ENCODE data around the gene RFPL4A. TPM values are rescaled to one million over a fixed set of nuclear protein-coding genes. Genes with fewer than 3 reads are reported as not detected.
"Not testable (repeated sequence)": the region's sequence is repeated elsewhere in the genome, so short reads cannot be mapped to it uniquely, and the experiment has no call there.

RFPL4A gene
- total and polyA plus RNA-seq, 10 of the 15 experiments (the other 5 are each of a cell fraction or from before 2014, with no cell fraction given), result 0.18 TPM; not detected in 9

GRCh38 chr19:55716531-55716930, 42.4 kb upstream of the RFPL4A start (continued):
- TF ChIP-seq HSF1 (IDR thresholded peaks at IDR 0.05; ENCODE audit: low read depth, low read length) (no peak), SUPT20H (IDR thresholded peaks at IDR 0.05; ENCODE audit: borderline replicate concordance, control insufficient read depth, low read depth, low read length) (no peak), TARDBP (IDR thresholded peaks at IDR 0.05; ENCODE audit: borderline replicate concordance) (no peak), CBX5 (IDR thresholded peaks at IDR 0.05; ENCODE audit: low read depth) (no peak), E2F8 (IDR thresholded peaks at IDR 0.05; ENCODE audit: low read depth, partially characterized antibody) (no peak), MYC (IDR thresholded peaks at IDR 0.05; ENCODE audit: insufficient read depth, insufficient read length, insufficient replicate concordance, low read length, severe bottlenecking) (no peak), MYB (IDR thresholded peaks at IDR 0.05; ENCODE audit: borderline replicate concordance, low read depth, low read length) (no peak), MTA3 (IDR thresholded peaks at IDR 0.05; ENCODE audit: borderline replicate concordance, low read length) (no peak)

- ChIA-PET CTCF (no interaction called here), SMC1A (ENCODE audit: uncharacterized antibody, unreplicated experiment) (no interaction called here)
These were observed 41.6 kb upstream of the RFPL4A start for GRCh38 chr19:55717251-55717650.

GRCh38 chr19:55717879-55718711, 40.8 kb upstream of the RFPL4A start:
- H3K9ac ChIP-seq (ENCODE audit: control insufficient read depth, insufficient read depth, low read length); FAIRE-seq; RAD21 ChIA-PET (ENCODE audit: unreplicated experiment); SMC1A ChIA-PET (ENCODE audit: uncharacterized antibody, unreplicated experiment); BruUV-seq (replicated peaks); H3K79me2 ChIP-seq (ENCODE audit: control insufficient read depth, insufficient read depth, low read length); H3K4me3 ChIP-seq; intact Hi-C loops (cut with micrococcal nuclease; ENCODE audit: unreplicated experiment); ATAC-seq; CTCF ChIA-PET; H3K27me3 ChIP-seq (replicated peaks in 1 of 2; ENCODE audit: control insufficient read depth in 2 of 2, insufficient read depth in 2 of 2, low read length in 1 of 2); H3K27ac ChIP-seq (ENCODE audit: control insufficient read depth, insufficient read depth); H2AFZ ChIP-seq (ENCODE audit: control insufficient read depth, low read depth, low read length); H3K9me3 ChIP-seq (replicated peaks; ENCODE audit: control insufficient read depth, insufficient read depth, low read length); in situ Hi-C loops (cut with MboI); H3K36me3 ChIP-seq (ENCODE audit: control insufficient read depth in 2 of 2, insufficient read depth in 2 of 2, low read length in 1 of 2); H3K4me2 ChIP-seq (ENCODE audit: control insufficient read depth, insufficient read depth); POLR2A ChIA-PET; DNase-seq (ENCODE audit: low read depth, low spot score); H3K4me1 ChIP-seq (ENCODE audit: control insufficient read depth, insufficient read depth, low read length); H4K20me1 ChIP-seq (ENCODE audit: control insufficient read depth, insufficient read depth): not testable (repeated sequence)
- 34% methylated on average over 13 of the region's 13 CpGs for WGBS (ENCODE audit: insufficient coverage, insufficient replicate concordance, low lambda C conversion rate, missing lambda C conversion rate)

More at GRCh38 chr19:55717251-55717650, 41.6 kb upstream of the RFPL4A start:
- BruUV-seq (replicated peaks), result no TSS peak
- H3K79me2 ChIP-seq (ENCODE audit: control insufficient read depth, insufficient read depth, low read length), result no peaks in the 10 kb centered on the region
- DNase-seq (ENCODE audit: low read depth, low spot score), result no peak
- intact Hi-C loops (cut with micrococcal nuclease; ENCODE audit: unreplicated experiment), result no loop called here
- no peak overlapping the region for H3K4me3 ChIP-seq
- no peak overlapping the region for H3K27ac ChIP-seq (ENCODE audit: control insufficient read depth, insufficient read depth)
- no peaks in the 10 kb centered on the region for H3K4me1 ChIP-seq (ENCODE audit: control insufficient read depth, insufficient read depth, low read length)
- no peaks in the 10 kb centered on the region for H3K27me3 ChIP-seq (replicated peaks in 1 of 2; ENCODE audit: control insufficient read depth in 2 of 2, insufficient read depth in 2 of 2, low read length in 1 of 2)
- no peaks in the 10 kb centered on the region; the same call in 2 of the 3 replicates for H3K9me3 ChIP-seq (replicated peaks; ENCODE audit: control insufficient read depth, insufficient read depth, low read length)
- FAIRE-seq, result no peak
- no peak for ATAC-seq
- ChIA-PET RAD21 (ENCODE audit: unreplicated experiment) (no interaction called here), POLR2A (no interaction called here)
- H3K9ac ChIP-seq (ENCODE audit: control insufficient read depth, insufficient read depth, low read length), result no peak overlapping the region
- H3K4me2 ChIP-seq (ENCODE audit: control insufficient read depth, insufficient read depth), result no peak overlapping the region
- no peaks in the 10 kb centered on the region for H3K36me3 ChIP-seq (ENCODE audit: control insufficient read depth in 2 of 2, insufficient read depth in 2 of 2, low read length in 1 of 2)
- H4K20me1 ChIP-seq (ENCODE audit: control insufficient read depth, insufficient read depth), result no peaks in the 10 kb centered on the region
- in situ Hi-C loops (cut with MboI), result no loop called here
- TF ChIP-seq WRNIP1 (IDR thresholded peaks at IDR 0.05; ENCODE audit: borderline replicate concordance, low read depth, low read length), result no peak
- no peak for TF ChIP-seq FOXK2 (IDR thresholded peaks at IDR 0.05)
- no peak for TF ChIP-seq MAX (IDR thresholded peaks at IDR 0.05; ENCODE audit: low read depth, low read length)
- TF ChIP-seq IKZF2 (IDR thresholded peaks at IDR 0.05), result no peak
- H2AFZ ChIP-seq (ENCODE audit: control insufficient read depth, low read depth, low read length), result no peak overlapping the region
- 45% methylated on average over 11 of the region's 11 CpGs for WGBS (ENCODE audit: insufficient coverage, insufficient replicate concordance, low lambda C conversion rate, missing lambda C conversion rate)

Data from GM12878 (cell line).